Measurements from ENCODE around the gene CYLD. TPM values are rescaled to one million over a fixed set of nuclear protein-coding genes. Genes with fewer than 3 reads are reported as not detected.

CYLD gene
- polyA plus RNA-seq, 1 donor (not counting 4 experiments of a cell fraction or from before 2014, with no cell fraction given), result 24.7 TPM

- no peaks in the 10 kb centered on the region for H4K20me1 ChIP-seq (ENCODE audit: control insufficient read depth, extremely low read depth, insufficient read depth, low read length)
- no peak overlapping the region for H3K4me2 ChIP-seq (ENCODE audit: control insufficient read depth, extremely low read depth, insufficient read depth, low read depth, low read length)
- H3K27me3 ChIP-seq (ENCODE audit: control insufficient read depth, extremely low read depth, insufficient read depth, low read length), result no peaks in the 10 kb centered on the region
- H3K79me2 ChIP-seq (ENCODE audit: control insufficient read depth, insufficient read depth, low read length), result no peaks in the 10 kb centered on the region
- H3K27ac ChIP-seq (ENCODE audit: control insufficient read depth, insufficient read depth, low read length), result no peak overlapping the region
- dilution Hi-C loops (cut with MboI; ENCODE audit: extremely low pct_ligation_motif_present, low sequenced_read_pairs), result no loop called here
- no peak for TF ChIP-seq EZH2 (IDR thresholded peaks at IDR 0.05; ENCODE audit: low read length)
- no peak for TF ChIP-seq CTCF (optimal IDR thresholded peaks at IDR 0.05 in 1 of 3, IDR thresholded peaks at IDR 0.05 in 1 of 3, conservative IDR thresholded peaks at IDR 0.05 in 1 of 3; ENCODE audit: extremely low read depth in 1 of 3, insufficient read depth in 2 of 3, low read length in 3 of 3)
- no peak overlapping the region for H3K4me3 ChIP-seq (ENCODE audit: control insufficient read depth in 2 of 3, extremely low read depth in 1 of 3, insufficient read depth in 2 of 3, low read depth in 1 of 3, low read length in 3 of 3)
- H3K4me1 ChIP-seq (ENCODE audit: control insufficient read depth, extremely low read depth, insufficient read depth, low read length), result no peaks in the 10 kb centered on the region
- no peaks in the 10 kb centered on the region for H3K36me3 ChIP-seq (ENCODE audit: control insufficient read depth in 2 of 2, extremely low read depth in 1 of 2, insufficient read depth in 2 of 2, low read length in 2 of 2)
- H2AFZ ChIP-seq (ENCODE audit: control insufficient read depth, low read length), result no peak overlapping the region
- peaks cover 5% of the 10 kb centered on the region for H3K9me3 ChIP-seq (ENCODE audit: control insufficient read depth, low read depth, low read length)
- DNase-seq (ENCODE audit: low read depth, low spot score) (no peak), FAIRE-seq (no peak)
- H3K9me1 ChIP-seq (ENCODE audit: control insufficient read depth, extremely low read depth, insufficient read depth, low read length), result no peaks in the 10 kb centered on the region
- H3K9ac ChIP-seq (ENCODE audit: control insufficient read depth, extremely low read depth, insufficient read depth, low read length), result no peak overlapping the region
Measured at GRCh38 chr16:50708373-50709060, 33.4 kb upstream of the CYLD start.

GRCh38 chr16:50709061-50709684, 32.7 kb upstream of the CYLD start:
- no peak overlapping the region for H3K9ac ChIP-seq (ENCODE audit: control insufficient read depth, extremely low read depth, insufficient read depth, low read length)
- H3K27ac ChIP-seq (ENCODE audit: control insufficient read depth, insufficient read depth, low read length), result no peak overlapping the region
- no peaks in the 10 kb centered on the region for H4K20me1 ChIP-seq (ENCODE audit: control insufficient read depth, extremely low read depth, insufficient read depth, low read length)
- TF ChIP-seq CTCF (optimal IDR thresholded peaks at IDR 0.05 in 1 of 3, IDR thresholded peaks at IDR 0.05 in 1 of 3, conservative IDR thresholded peaks at IDR 0.05 in 1 of 3; ENCODE audit: extremely low read depth in 1 of 3, insufficient read depth in 2 of 3, low read length in 3 of 3) (no peak), EZH2 (IDR thresholded peaks at IDR 0.05; ENCODE audit: low read length) (no peak)
- no peaks in the 10 kb centered on the region for H3K4me1 ChIP-seq (ENCODE audit: control insufficient read depth, extremely low read depth, insufficient read depth, low read length)
- H3K36me3 ChIP-seq (ENCODE audit: control insufficient read depth in 2 of 2, extremely low read depth in 1 of 2, insufficient read depth in 2 of 2, low read length in 2 of 2), result no peaks in the 10 kb centered on the region
- no peaks in the 10 kb centered on the region for H3K9me1 ChIP-seq (ENCODE audit: control insufficient read depth, extremely low read depth, insufficient read depth, low read length)
- no peaks in the 10 kb centered on the region for H3K27me3 ChIP-seq (ENCODE audit: control insufficient read depth, extremely low read depth, insufficient read depth, low read length)
- dilution Hi-C loops (cut with MboI; ENCODE audit: extremely low pct_ligation_motif_present, low sequenced_read_pairs), result no loop called here
- H3K4me3 ChIP-seq (ENCODE audit: control insufficient read depth in 2 of 3, extremely low read depth in 1 of 3, insufficient read depth in 2 of 3, low read depth in 1 of 3, low read length in 3 of 3), result no peak overlapping the region
- H3K9me3 ChIP-seq (ENCODE audit: control insufficient read depth, low read depth, low read length), result no peaks in the 10 kb centered on the region
- DNase-seq (ENCODE audit: low read depth, low spot score) (no peak), FAIRE-seq (no peak)
- no peak overlapping the region for H3K4me2 ChIP-seq (ENCODE audit: control insufficient read depth, extremely low read depth, insufficient read depth, low read depth, low read length)
- H3K79me2 ChIP-seq (ENCODE audit: control insufficient read depth, insufficient read depth, low read length), result no peaks in the 10 kb centered on the region
- no peak overlapping the region for H2AFZ ChIP-seq (ENCODE audit: control insufficient read depth, low read length)
